T-helper 17 cell (primary cell): ENCODE results near the gene ADCYAP1R1. TPM values are rescaled to one million over a fixed set of nuclear protein-coding genes. Genes with fewer than 3 reads are reported as not detected.

Source experiments
- ATAC-seq: fragments of 150-1000 bp; cut with Tn5 transposase; 2 replicates; pipeline ENCODE4 v1.10.0; 2021; ENCODE audit warnings: mild to moderate bottlenecking, moderate library complexity
- DNase-seq, 3 donors: peaks; one replicate each; pipeline versions ENCODE4 v3.0.0 to v3.0.0-alpha.2; 2020 to 2021
- H3K9me3 ChIP-seq: one replicate; pipeline ENCODE4 v1.7.0; 2013; ENCODE audit warnings: low read length, mild to moderate bottlenecking; ENCODE audit not compliant: control insufficient read depth, poor library complexity, severe bottlenecking
- H3K27ac Mint-ChIP-seq: one replicate; pipeline ENCODE4 v1.8.0; 2022; ENCODE audit warnings: mild to moderate bottlenecking, moderate library complexity, mixed read lengths
- H3K27me3 Mint-ChIP-seq: one replicate; pipeline ENCODE4 v1.8.0; 2022; ENCODE audit warnings: mixed read lengths
- H3K36me3 Mint-ChIP-seq: one replicate; pipeline ENCODE4 v1.8.0; 2022; ENCODE audit warnings: low read depth, mixed read lengths
- H3K4me1 Mint-ChIP-seq: one replicate; pipeline ENCODE4 v1.8.0; 2022; ENCODE audit warnings: mild to moderate bottlenecking, mixed read lengths
- H3K4me3 Mint-ChIP-seq: one replicate; pipeline ENCODE4 v1.8.0; 2022; ENCODE audit warnings: mild to moderate bottlenecking, moderate library complexity, mixed read lengths
- total RNA-seq, 4 donors: library from RNA in 2 of 4; stranded (reverse) in 2 of 4; gene quantifications; one replicate each; pipeline ENCODE4 v1.2.3 and lab custom pipeline; 2022 to 2026

Gene ADCYAP1R1
- total RNA-seq, 2 donors from 2014 or later: not detected

- Mint-ChIP-seq H3K4me3 (no peak overlapping the region), H3K27ac (no peak overlapping the region), H3K36me3 (no peaks in the 10 kb centered on the region), H3K27me3 (peaks cover 34% of the 10 kb centered on the region), H3K4me1 (no peaks in the 10 kb centered on the region)
- no peaks in the 10 kb centered on the region for H3K9me3 ChIP-seq
- ATAC-seq: no peak
- DNase-seq: no peak
These were observed 50.3 kb downstream of the ADCYAP1R1 start for GRCh38 chr7:31102151-31102972.

DNA sequence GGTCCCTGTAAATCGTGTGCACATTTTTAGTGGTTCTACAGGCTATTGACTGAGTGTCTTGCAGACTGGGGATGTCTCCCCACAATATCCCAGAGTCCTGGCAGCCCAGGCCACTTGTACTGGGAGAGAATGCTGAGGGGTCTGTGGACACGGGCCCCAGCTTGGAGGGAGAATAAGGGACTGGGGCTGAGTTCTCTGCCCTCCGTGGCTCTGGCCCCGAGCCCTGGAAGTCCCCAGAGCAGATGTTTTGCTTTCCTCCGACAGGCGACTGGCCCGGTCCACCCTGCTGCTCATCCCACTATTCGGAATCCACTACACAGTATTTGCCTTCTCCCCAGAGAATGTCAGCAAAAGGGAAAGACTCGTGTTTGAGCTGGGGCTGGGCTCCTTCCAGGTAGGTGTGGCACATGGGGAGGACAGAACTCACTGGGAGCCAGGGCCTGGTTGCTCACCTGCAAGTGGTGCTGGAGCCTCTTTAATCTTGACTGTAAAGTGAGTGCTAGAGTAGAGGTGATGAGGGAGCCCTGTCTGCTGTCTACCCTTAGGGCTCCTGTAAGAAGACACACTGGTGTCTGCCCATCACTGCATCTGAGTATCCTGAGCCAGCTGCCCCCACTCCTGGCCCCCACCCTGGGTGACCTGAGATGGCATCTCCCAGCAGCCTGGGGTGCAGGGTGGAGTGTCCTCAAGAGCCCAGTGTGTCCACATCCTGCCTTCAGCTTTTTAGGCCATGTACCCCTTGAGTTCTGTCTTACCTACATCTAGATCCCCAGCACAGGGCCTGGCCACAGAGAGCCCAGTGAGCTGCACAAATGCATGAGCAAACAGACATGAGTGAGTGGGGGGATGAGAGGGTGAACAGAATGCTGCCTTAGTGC is 51.1 kb downstream of the ADCYAP1R1 start:
- no peak overlapping the region for H3K27ac Mint-ChIP-seq
- DNase-seq: no peak
- no peaks in the 10 kb centered on the region for H3K36me3 Mint-ChIP-seq
- no peak overlapping the region for H3K4me3 Mint-ChIP-seq
- no peaks in the 10 kb centered on the region for H3K9me3 ChIP-seq
- no peaks in the 10 kb centered on the region for H3K4me1 Mint-ChIP-seq
- ATAC-seq: no peak
- H3K27me3 Mint-ChIP-seq: peaks cover 31% of the 10 kb centered on the region

DNA sequence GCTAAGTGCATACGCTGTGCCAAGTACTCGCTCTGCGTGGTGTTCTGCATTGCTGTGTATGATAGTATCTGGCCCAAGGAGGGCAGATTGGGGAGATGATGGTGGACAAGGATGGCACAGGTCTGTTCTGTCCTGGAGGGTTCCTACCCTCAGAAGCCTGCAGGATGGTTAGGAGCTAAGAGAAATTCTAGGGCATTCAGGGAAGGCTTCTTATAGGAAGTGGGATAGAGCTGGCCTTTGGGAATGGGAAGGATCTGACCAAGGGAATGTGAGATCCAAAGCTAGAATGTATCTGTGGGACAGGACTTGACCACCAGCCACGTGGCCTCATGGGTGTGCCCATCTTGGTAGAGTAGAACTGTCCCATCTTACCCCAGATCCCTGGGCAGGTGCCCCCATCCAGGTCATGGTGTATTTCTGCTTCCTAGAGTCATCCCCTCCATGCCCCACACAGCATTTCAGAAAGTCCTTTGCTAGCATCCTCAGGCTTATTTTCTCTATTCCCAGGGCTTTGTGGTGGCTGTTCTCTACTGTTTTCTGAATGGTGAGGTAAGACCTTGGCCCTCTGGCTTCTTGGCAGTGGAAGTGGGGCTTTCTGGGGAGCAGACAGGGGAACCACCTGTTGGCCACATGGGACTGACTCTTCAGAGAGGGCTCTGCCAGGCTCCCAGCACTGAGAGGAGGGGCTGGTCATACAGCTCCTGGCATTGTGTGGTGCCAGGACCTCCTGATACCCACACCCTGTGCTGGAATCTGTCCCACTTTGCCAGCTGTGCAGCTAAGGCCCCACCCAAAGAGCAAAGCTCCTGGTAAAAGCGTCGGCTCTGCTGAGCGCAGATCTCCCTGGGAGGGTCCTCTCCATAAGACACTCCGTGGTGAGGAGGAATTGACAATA is 52.5 kb downstream of the ADCYAP1R1 start:
- Mint-ChIP-seq H3K27me3 (peaks cover 31% of the 10 kb centered on the region), H3K4me3 (no peak overlapping the region), H3K4me1 (no peaks in the 10 kb centered on the region), H3K27ac (no peak overlapping the region), H3K36me3 (no peaks in the 10 kb centered on the region)
- ATAC-seq (no peak), DNase-seq (no peak)
- H3K9me3 ChIP-seq: no peaks in the 10 kb centered on the region

- DNase-seq (no peak), ATAC-seq (no peak)
- Mint-ChIP-seq H3K4me3 (no peak overlapping the region), H3K27me3 (peaks cover 25% of the 10 kb centered on the region), H3K4me1 (no peaks in the 10 kb centered on the region), H3K36me3 (no peaks in the 10 kb centered on the region), H3K27ac (no peak overlapping the region)
- H3K9me3 ChIP-seq: no peaks in the 10 kb centered on the region
These were observed 53.3 kb downstream of the ADCYAP1R1 start for GRCh38 chr7:31105256-31105950.

- Mint-ChIP-seq H3K4me1 (no peaks in the 10 kb centered on the region), H3K4me3 (no peak overlapping the region), H3K27me3 (peaks cover 21% of the 10 kb centered on the region), H3K27ac (no peak overlapping the region), H3K36me3 (no peaks in the 10 kb centered on the region)
- ATAC-seq: no peak
- no peak for DNase-seq
- H3K9me3 ChIP-seq: no peaks in the 10 kb centered on the region
These were observed 54.4 kb downstream of the ADCYAP1R1 start for GRCh38 chr7:31106303-31107105.

GRCh38 chr7:31107106-31108090 is 55.3 kb downstream of the ADCYAP1R1 start:
- Mint-ChIP-seq H3K4me3 (no peak overlapping the region), H3K36me3 (no peaks in the 10 kb centered on the region), H3K27me3 (peaks cover 21% of the 10 kb centered on the region), H3K4me1 (no peaks in the 10 kb centered on the region), H3K27ac (no peak overlapping the region)
- no peaks in the 10 kb centered on the region for H3K9me3 ChIP-seq
- no peak for DNase-seq
- no peak for ATAC-seq

DNA sequence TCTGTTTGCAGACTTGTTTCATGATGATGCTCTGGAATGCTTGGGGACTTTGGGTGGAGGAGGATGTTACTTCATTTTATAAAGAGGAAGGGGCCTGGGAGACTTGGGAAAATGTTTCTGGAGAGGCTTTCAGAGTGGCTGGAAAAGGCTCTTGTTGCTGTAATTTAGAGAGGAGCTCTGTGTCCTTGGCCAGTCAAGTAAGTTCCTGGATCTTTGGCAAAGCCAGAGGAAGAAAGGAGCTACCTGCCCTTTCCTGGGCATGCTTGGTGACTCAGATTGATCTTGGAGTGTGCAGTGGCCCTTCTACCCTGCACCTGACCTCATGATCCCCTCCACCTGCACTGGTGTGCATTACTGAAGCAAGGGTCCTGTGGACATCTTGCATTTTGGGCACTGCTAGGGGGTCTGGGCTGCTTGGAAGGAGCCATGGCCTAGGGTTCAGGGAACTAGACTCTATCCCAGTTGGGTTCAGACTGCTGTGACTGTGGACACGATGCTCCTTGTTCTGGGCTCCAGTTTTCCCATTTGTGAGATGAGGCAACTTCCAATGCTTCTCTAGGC is 56.1 kb downstream of the ADCYAP1R1 start:
- no peak overlapping the region for H3K4me3 Mint-ChIP-seq
- no peaks in the 10 kb centered on the region for H3K36me3 Mint-ChIP-seq
- H3K27me3 Mint-ChIP-seq: peaks cover 14% of the 10 kb centered on the region
- no peaks in the 10 kb centered on the region for H3K4me1 Mint-ChIP-seq
- no peak for DNase-seq
- no peaks in the 10 kb centered on the region for H3K9me3 ChIP-seq
- ATAC-seq: no peak
- no peak overlapping the region for H3K27ac Mint-ChIP-seq

GRCh38 chr7:31109751-31110150 is 57.6 kb downstream of the ADCYAP1R1 start:
- H3K27me3 Mint-ChIP-seq: peaks cover 8% of the 10 kb centered on the region
- no peak for ATAC-seq
- H3K36me3 Mint-ChIP-seq: no peaks in the 10 kb centered on the region
- DNase-seq: no peak
- no peak overlapping the region for H3K27ac Mint-ChIP-seq
- no peaks in the 10 kb centered on the region for H3K9me3 ChIP-seq
- no peak overlapping the region for H3K4me3 Mint-ChIP-seq
- no peaks in the 10 kb centered on the region for H3K4me1 Mint-ChIP-seq

GRCh38 chr7:31110331-31111108 is 58.4 kb downstream of the ADCYAP1R1 start:
- H3K4me1 Mint-ChIP-seq: no peaks in the 10 kb centered on the region
- DNase-seq: no peak
- no peak overlapping the region for H3K27ac Mint-ChIP-seq
- no peak overlapping the region for H3K4me3 Mint-ChIP-seq
- H3K27me3 Mint-ChIP-seq: peaks cover under 1% of the 10 kb centered on the region
- no peak for ATAC-seq
- no peaks in the 10 kb centered on the region for H3K9me3 ChIP-seq
- H3K36me3 Mint-ChIP-seq: no peaks in the 10 kb centered on the region

GRCh38 chr7:31111109-31111451 is 59.0 kb downstream of the ADCYAP1R1 start:
- DNase-seq: no peak
- no peak for ATAC-seq
- no peaks in the 10 kb centered on the region for H3K9me3 ChIP-seq
- H3K4me3 Mint-ChIP-seq: no peak overlapping the region
- no peaks in the 10 kb centered on the region for H3K27me3 Mint-ChIP-seq
- no peaks in the 10 kb centered on the region for H3K4me1 Mint-ChIP-seq
- no peaks in the 10 kb centered on the region for H3K36me3 Mint-ChIP-seq
- no peak overlapping the region for H3K27ac Mint-ChIP-seq
